ENCODE results near the gene GNAS-AS1. TPM values are rescaled to one million over a fixed set of nuclear protein-coding genes. Genes with fewer than 3 reads are reported as not detected.

Gene GNAS-AS1
- total and polyA plus RNA-seq, 2 experiments from 2014 or later, result 12.3 to 15.0 TPM

GRCh38 chr20:58863044-58863790, 12.5 kb upstream of the GNAS-AS1 start:
- H3K27ac Mint-ChIP-seq, result no peak overlapping the region
- no peak for ATAC-seq
- Histone ChIP-seq H3K79me2 (replicated peaks; ENCODE audit: insufficient read depth) (peaks cover 12% of the 10 kb centered on the region; the same call in 1 of the 2 replicates), H3K36me3 (ENCODE audit: insufficient read depth) (no peaks in the 10 kb centered on the region), H3F3A (replicated peaks; ENCODE audit: low read depth) (no peaks in the 10 kb centered on the region), H3K9me2 (ENCODE audit: insufficient read depth) (no peaks in the 10 kb centered on the region), H4K20me1 (replicated peaks; ENCODE audit: insufficient read depth) (no peaks in the 10 kb centered on the region; the same call in 1 of the 2 replicates), H3K4me1 (ENCODE audit: insufficient read depth) (0 out of 2 replicates have a peak, but pooled peaks cover under 1% of the 10 kb centered on the region), H3K27me3 (ENCODE audit: insufficient read depth) (0 out of 2 replicates have a peak, but pooled peaks cover 1% of the 10 kb centered on the region), H3K4me2 (no peak overlapping the region), H3K27ac (ENCODE audit: low read depth) (no peak overlapping the region), H3K4me3 (no peak overlapping the region), H2AFZ (no peak overlapping the region)
- H3K4me3 Mint-ChIP-seq, result no peak overlapping the region
- H3K4me1 Mint-ChIP-seq, result no peaks in the 10 kb centered on the region
- no peak for TF ChIP-seq EZH2phosphoT487 (IDR thresholded peaks at IDR 0.05; ENCODE audit: unreplicated experiment)
- TF ChIP-seq, protein P1, sequence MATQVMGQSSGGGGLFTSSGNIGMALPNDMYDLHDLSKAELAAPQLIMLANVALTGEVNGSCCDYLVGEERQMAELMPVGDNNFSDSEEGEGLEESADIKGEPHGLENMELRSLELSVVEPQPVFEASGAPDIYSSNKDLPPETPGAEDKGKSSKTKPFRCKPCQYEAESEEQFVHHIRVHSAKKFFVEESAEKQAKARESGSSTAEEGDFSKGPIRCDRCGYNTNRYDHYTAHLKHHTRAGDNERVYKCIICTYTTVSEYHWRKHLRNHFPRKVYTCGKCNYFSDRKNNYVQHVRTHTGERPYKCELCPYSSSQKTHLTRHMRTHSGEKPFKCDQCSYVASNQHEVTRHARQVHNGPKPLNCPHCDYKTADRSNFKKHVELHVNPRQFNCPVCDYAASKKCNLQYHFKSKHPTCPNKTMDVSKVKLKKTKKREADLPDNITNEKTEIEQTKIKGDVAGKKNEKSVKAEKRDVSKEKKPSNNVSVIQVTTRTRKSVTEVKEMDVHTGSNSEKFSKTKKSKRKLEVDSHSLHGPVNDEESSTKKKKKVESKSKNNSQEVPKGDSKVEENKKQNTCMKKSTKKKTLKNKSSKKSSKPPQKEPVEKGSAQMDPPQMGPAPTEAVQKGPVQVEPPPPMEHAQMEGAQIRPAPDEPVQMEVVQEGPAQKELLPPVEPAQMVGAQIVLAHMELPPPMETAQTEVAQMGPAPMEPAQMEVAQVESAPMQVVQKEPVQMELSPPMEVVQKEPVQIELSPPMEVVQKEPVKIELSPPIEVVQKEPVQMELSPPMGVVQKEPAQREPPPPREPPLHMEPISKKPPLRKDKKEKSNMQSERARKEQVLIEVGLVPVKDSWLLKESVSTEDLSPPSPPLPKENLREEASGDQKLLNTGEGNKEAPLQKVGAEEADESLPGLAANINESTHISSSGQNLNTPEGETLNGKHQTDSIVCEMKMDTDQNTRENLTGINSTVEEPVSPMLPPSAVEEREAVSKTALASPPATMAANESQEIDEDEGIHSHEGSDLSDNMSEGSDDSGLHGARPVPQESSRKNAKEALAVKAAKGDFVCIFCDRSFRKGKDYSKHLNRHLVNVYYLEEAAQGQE (IDR thresholded peaks at IDR 0.05; ENCODE audit: unreplicated experiment), result no peak
- TF ChIP-seq EZH2 (IDR thresholded peaks at IDR 0.05; ENCODE audit: low read depth, unreplicated experiment), result no peak
- TF ChIP-seq STAT1 (IDR thresholded peaks at IDR 0.05; ENCODE audit: unreplicated experiment), result no peak
- no peak for TF ChIP-seq ZNF462 (CRISPR knock-in tag; IDR thresholded peaks at IDR 0.05)
- TF ChIP-seq, protein P2, sequence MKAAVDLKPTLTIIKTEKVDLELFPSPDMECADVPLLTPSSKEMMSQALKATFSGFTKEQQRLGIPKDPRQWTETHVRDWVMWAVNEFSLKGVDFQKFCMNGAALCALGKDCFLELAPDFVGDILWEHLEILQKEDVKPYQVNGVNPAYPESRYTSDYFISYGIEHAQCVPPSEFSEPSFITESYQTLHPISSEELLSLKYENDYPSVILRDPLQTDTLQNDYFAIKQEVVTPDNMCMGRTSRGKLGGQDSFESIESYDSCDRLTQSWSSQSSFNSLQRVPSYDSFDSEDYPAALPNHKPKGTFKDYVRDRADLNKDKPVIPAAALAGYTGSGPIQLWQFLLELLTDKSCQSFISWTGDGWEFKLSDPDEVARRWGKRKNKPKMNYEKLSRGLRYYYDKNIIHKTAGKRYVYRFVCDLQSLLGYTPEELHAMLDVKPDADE (IDR thresholded peaks at IDR 0.05), result no peak
- TF ChIP-seq ZNF114 (CRISPR knock-in tag; IDR thresholded peaks at IDR 0.05), result no peak
- TF ChIP-seq CREB1 (CRISPR knock-in tag; IDR thresholded peaks at IDR 0.05; ENCODE audit: low read depth), result no peak
- TF ChIP-seq JUNB (IDR thresholded peaks at IDR 0.05; ENCODE audit: unreplicated experiment), result no peak
- no peak for TF ChIP-seq NANOG (IDR thresholded peaks at IDR 0.05; ENCODE audit: borderline replicate concordance)
- TF ChIP-seq ZNF331 (CRISPR knock-in tag; IDR thresholded peaks at IDR 0.05; ENCODE audit: low read depth), result no peak
- TF ChIP-seq, protein P3, sequence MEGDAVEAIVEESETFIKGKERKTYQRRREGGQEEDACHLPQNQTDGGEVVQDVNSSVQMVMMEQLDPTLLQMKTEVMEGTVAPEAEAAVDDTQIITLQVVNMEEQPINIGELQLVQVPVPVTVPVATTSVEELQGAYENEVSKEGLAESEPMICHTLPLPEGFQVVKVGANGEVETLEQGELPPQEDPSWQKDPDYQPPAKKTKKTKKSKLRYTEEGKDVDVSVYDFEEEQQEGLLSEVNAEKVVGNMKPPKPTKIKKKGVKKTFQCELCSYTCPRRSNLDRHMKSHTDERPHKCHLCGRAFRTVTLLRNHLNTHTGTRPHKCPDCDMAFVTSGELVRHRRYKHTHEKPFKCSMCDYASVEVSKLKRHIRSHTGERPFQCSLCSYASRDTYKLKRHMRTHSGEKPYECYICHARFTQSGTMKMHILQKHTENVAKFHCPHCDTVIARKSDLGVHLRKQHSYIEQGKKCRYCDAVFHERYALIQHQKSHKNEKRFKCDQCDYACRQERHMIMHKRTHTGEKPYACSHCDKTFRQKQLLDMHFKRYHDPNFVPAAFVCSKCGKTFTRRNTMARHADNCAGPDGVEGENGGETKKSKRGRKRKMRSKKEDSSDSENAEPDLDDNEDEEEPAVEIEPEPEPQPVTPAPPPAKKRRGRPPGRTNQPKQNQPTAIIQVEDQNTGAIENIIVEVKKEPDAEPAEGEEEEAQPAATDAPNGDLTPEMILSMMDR (conservative IDR thresholded peaks at IDR 0.05; ENCODE audit: low read depth in 2 of 2), result no peak
- no peak for TF ChIP-seq POLR2AphosphoS5 (IDR thresholded peaks at IDR 0.05; ENCODE audit: low read depth)
- no peaks in the 10 kb centered on the region for H3K9me3 Mint-ChIP-seq
- no peak for DNase-seq (ENCODE audit: low spot score)
- H3K27me3 Mint-ChIP-seq (ENCODE audit: insufficient read depth, low read depth, poor library complexity), result no peaks in the 10 kb centered on the region
- peaks cover 19% of the 10 kb centered on the region; the same call in 2 of the 3 replicates for H3K36me3 Mint-ChIP-seq (ENCODE audit: low read depth)
